BLaER1 (cell line): ENCODE results near the gene DNASE1L2.

Experiments used
- H3K27ac ChIP-seq: shearing (Covaris generic); formaldehyde crosslinking; 2 replicates; pipeline ENCODE4 v1.8.1; 2022
- H3K27me3 ChIP-seq: shearing (Covaris generic); formaldehyde crosslinking; 2 replicates; pipeline ENCODE4 v1.8.1; 2022
- H3K36me3 ChIP-seq: shearing (Covaris generic); formaldehyde crosslinking; 2 replicates; pipeline ENCODE4 v1.8.1; 2022
- H3K4me1 ChIP-seq: shearing (Covaris generic); formaldehyde crosslinking; 2 replicates; pipeline ENCODE4 v1.8.1; 2022
- H3K4me2 ChIP-seq: shearing (Covaris generic); formaldehyde crosslinking; 2 replicates; pipeline ENCODE4 v1.8.1; 2022
- H3K4me3 ChIP-seq: shearing (Covaris generic); formaldehyde crosslinking; 2 replicates; pipeline ENCODE4 v1.8.1; 2022
- H3K9ac ChIP-seq: shearing (Covaris generic); formaldehyde crosslinking; 2 replicates; pipeline ENCODE4 v1.8.1; 2022
- H3K9me3 ChIP-seq: shearing (Covaris generic); formaldehyde crosslinking; 2 replicates; pipeline ENCODE4 v1.8.1; 2022
- H4K20me1 ChIP-seq: shearing (Covaris generic); formaldehyde crosslinking; 2 replicates; pipeline ENCODE4 v1.8.1; 2022
- Cebpa-rat ChIP-seq: shearing (Covaris generic); IDR thresholded peaks from 2 replicates; pipeline ENCODE4 v1.8.1; 2022

The DNASE1L2 gene

DNA sequence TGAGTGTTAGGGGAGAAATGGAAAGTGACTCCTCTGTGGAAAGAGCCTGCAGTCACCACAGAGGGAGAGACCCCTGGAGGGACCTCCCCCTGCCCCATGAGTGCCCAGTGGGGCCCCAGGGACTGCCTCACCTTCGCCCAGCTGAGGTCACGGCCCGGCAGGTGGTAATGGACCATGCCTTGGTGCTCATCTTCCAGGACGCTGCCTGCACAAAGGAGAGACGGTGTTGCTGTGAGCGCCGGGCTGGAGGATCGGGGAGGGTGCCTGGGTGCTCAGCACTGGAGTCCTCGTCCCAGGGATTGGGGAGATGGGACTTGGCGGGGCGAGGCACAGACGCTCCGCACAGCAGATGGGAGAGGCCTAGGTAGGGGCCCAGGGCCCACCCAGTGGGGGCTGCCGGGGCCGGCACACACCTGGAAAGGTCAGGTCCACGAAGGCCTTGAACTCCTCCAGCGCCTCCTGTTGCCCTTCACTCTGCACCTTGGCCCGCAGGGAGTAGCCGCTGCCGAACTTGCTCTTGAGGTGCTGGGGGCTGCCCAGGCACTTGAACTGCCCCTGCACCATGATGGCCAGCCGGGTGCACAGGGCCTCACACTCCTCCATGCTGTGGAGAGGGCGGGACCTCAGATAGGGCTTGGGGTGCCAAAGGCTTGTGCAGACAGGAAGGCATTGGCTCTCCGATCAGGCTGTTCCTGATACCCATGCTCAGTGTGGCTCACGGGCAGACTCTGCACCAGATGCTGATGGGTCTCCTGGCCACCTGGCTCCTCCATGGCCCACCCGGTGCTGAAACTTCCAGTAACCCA lies 41.4 kb downstream of the DNASE1L2 start:
- H3K36me3 ChIP-seq, result peaks cover 24% of the 10 kb centered on the region; the same call in 1 of the 2 replicates
- peaks cover 8% of the 10 kb centered on the region for H3K4me1 ChIP-seq
- no peak for TF ChIP-seq Cebpa-rat
- H4K20me1 ChIP-seq, result no peaks in the 10 kb centered on the region
- H3K27me3 ChIP-seq, result no peaks in the 10 kb centered on the region
- H3K9me3 ChIP-seq, result no peaks in the 10 kb centered on the region
- no peak overlapping the region for H3K4me2 ChIP-seq
- no peak overlapping the region for H3K9ac ChIP-seq
- no peak overlapping the region for H3K27ac ChIP-seq
- no peak overlapping the region for H3K4me3 ChIP-seq

DNA sequence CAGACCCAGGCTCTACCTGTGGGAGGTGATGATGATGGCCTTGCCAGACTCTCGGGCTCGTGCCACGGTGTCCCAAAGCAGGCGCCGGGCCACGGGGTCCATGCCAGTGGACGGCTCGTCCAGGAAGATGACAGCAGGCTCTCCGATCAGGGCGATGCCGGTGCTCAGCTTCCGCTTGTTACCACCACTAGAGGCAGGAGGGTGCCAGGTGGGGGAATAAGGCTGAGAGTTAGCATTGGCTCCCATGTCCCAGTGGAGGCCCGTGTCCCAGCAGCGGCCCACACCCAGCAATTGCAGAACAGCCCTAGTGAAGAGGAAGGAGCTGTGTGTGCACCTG lies 42.0 kb downstream of the DNASE1L2 start:
- Histone ChIP-seq H3K9ac (no peak overlapping the region), H3K27ac (no peak overlapping the region), H3K4me3 (no peak overlapping the region), H3K36me3 (peaks cover 26% of the 10 kb centered on the region; the same call in 1 of the 2 replicates), H3K9me3 (no peaks in the 10 kb centered on the region), H3K4me2 (no peak overlapping the region), H3K4me1 (peaks cover 8% of the 10 kb centered on the region), H3K27me3 (no peaks in the 10 kb centered on the region), H4K20me1 (no peaks in the 10 kb centered on the region)
- TF ChIP-seq Cebpa-rat, result no peak

DNA sequence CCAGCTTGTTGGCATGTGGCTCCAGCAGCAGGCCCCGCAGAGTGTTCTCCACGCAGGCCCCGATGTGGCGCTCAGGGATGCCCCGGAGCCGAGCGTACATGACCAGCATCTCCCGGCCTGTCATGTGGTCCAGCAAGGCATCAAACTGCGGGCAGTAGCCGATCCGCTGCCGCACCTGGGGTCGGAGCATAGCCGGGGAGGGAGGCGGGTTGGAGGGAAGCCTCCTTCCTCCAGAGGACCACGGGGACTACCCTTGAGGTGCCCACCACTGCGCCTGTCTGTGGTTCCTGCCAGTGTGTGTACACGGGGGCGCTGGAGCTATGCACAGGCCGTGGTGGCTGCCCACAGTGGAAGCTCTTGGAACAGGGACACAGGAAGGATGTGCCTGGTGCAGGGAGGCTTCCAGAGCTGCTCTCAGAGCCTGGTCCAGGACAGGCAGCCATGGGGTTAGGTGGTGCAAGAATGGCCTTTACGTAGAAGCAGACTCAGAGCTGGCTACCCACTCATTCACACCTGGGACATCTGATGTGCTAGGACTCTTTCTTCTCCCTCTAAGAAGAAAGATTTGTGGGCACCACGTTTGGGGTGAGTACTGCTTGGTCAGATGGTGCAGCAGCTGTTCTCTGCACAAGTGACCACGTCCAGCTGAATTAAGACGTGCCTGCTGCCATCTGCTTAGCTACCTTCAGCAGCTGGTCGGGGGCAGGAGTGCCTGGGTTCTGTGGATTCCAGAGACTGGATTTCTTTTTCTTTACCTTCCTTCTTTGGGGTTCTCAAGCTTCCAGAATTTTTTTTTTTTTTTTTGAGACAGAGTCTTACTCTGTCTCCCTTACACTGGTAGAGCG lies 42.9 kb downstream of the DNASE1L2 start:
- H3K4me3 ChIP-seq, result no peak overlapping the region
- H3K27ac ChIP-seq, result no peak overlapping the region
- H3K36me3 ChIP-seq, result peaks cover 28% of the 10 kb centered on the region; the same call in 1 of the 2 replicates
- no peaks in the 10 kb centered on the region for H4K20me1 ChIP-seq
- no peak overlapping the region for H3K4me2 ChIP-seq
- TF ChIP-seq Cebpa-rat, result no peak
- H3K9ac ChIP-seq, result no peak overlapping the region
- no peaks in the 10 kb centered on the region for H3K9me3 ChIP-seq
- peaks cover 8% of the 10 kb centered on the region for H3K4me1 ChIP-seq
- no peaks in the 10 kb centered on the region for H3K27me3 ChIP-seq

DNA sequence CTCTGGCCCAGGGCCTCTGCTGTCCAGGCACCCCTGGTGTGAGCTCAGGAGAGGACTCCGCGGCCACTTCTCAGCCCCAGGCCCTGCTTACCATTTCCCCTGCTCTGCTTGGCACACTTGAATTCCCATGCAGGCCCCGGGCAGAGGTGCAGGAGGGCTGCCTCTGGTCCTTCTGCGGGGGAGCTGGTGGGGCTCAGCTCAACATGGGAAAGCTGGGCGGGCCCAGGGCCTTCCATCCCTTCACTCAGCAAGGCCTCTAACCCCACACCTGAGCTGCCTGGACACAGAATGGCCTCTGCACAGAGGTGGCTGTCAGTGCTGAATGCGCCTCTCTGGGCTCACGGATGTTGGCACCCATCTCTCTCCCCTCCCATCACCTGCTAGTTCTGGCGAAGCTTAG lies 44.2 kb downstream of the DNASE1L2 start:
- H3K36me3 ChIP-seq, result peaks cover 41% of the 10 kb centered on the region; the same call in 1 of the 2 replicates
- H3K4me2 ChIP-seq, result no peak overlapping the region
- H3K9ac ChIP-seq, result no peak overlapping the region
- no peaks in the 10 kb centered on the region for H3K9me3 ChIP-seq
- no peak overlapping the region for H3K27ac ChIP-seq
- TF ChIP-seq Cebpa-rat, result no peak
- H3K27me3 ChIP-seq, result no peaks in the 10 kb centered on the region
- peaks cover 8% of the 10 kb centered on the region for H3K4me1 ChIP-seq
- H4K20me1 ChIP-seq, result no peaks in the 10 kb centered on the region
- H3K4me3 ChIP-seq, result no peak overlapping the region

DNA sequence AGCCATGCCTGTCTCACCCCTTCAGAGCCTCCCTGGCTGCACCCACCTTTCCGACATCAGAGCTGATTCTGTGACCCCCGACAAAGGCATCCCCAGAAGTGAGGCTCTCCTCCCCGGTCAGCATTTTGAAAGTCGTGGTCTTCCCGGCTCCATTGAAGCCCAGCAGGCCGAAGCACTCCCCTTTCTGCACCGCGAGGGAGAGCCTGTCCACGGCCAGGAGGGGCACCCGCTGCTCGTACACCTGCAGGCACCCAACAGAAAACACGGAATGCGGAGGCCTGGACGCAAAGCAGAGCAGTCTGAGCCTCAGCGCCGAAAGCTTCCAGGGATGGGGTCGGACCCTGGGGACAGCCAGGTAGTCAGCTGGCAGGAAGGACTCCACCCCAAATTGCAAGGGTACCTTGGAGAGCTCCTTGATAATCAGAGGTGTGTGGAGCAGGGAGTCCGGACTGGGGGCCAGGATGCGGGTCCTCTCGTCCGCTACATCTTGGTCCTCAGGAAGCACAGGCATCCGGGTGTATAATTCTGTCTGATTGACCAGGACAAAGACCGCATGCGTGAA lies 44.8 kb downstream of the DNASE1L2 start:
- Histone ChIP-seq H3K9me3 (no peaks in the 10 kb centered on the region), H3K4me2 (no peak overlapping the region), H3K27me3 (no peaks in the 10 kb centered on the region), H3K9ac (no peak overlapping the region), H3K27ac (no peak overlapping the region), H4K20me1 (no peaks in the 10 kb centered on the region), H3K4me1 (peaks cover 4% of the 10 kb centered on the region), H3K36me3 (peaks cover 38% of the 10 kb centered on the region; the same call in 1 of the 2 replicates), H3K4me3 (no peak overlapping the region)
- TF ChIP-seq Cebpa-rat, result no peak

DNA sequence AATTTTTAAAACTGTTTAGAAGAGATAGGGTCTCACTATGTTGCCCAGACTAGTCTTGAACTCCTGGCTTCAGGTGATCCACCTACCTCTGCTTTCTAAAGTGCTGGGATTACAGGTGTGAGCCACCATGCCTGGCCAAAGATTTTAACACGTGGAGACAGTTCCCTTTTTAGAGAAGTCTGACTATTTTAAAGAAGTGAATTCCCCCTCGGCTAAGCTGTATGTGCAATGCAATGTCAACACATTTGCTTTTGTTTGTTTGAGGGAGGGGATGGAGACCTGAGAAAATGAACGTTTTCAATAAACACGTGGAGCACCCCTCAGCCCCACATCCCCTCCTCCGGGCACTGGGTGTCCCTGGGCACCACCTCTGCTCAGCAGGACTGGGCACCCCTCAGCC lies 46.0 kb downstream of the DNASE1L2 start:
- Histone ChIP-seq H3K9me3 (no peaks in the 10 kb centered on the region), H3K4me1 (no peaks in the 10 kb centered on the region), H3K27me3 (no peaks in the 10 kb centered on the region), H4K20me1 (no peaks in the 10 kb centered on the region), H3K27ac (no peak overlapping the region), H3K36me3 (peaks cover 34% of the 10 kb centered on the region; the same call in 1 of the 2 replicates), H3K4me2 (no peak overlapping the region), H3K9ac (no peak overlapping the region), H3K4me3 (no peak overlapping the region)
- no peak for TF ChIP-seq Cebpa-rat

DNA sequence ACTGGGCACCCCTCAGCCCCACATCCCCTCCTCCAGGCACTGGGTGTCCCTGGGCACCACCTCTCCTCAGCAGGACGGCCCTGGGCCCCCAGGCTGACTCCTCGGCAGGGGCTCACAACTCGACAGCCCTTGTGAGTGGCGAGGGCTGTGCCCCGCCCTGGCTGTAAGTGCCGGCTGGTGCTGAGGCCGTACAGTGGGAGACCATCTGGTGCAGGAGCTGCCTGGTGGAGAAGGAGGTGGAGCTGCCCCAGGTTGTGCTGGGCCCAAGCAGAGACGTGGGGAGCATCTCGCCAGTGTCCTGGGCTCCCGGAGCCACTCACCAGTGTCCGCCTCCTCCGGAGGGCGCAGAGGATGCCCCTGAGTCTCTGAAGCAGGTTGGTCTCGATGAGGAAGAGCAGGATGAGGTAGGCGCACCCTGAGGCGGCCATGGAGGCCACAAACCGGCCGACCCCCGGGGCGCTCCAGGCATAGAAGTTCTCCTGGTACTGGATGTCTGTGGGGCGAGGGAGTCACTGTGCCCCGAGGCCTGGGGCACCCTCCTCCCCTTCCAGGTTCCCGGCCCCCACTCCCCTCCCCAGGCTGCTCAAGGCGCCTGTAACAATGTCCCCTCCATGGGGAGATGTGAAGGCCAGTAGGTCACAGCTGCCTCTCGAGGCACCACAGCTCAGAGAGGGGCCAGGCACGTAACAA lies 46.8 kb downstream of the DNASE1L2 start:
- Histone ChIP-seq H3K4me1 (peaks cover under 1% of the 10 kb centered on the region), H3K27me3 (no peaks in the 10 kb centered on the region), H3K36me3 (peaks cover 27% of the 10 kb centered on the region; the same call in 1 of the 2 replicates), H4K20me1 (no peaks in the 10 kb centered on the region), H3K27ac (no peak overlapping the region), H3K9ac (no peak overlapping the region), H3K4me2 (no peak overlapping the region), H3K4me3 (no peak overlapping the region), H3K9me3 (no peaks in the 10 kb centered on the region)
- TF ChIP-seq Cebpa-rat, result no peak

DNA sequence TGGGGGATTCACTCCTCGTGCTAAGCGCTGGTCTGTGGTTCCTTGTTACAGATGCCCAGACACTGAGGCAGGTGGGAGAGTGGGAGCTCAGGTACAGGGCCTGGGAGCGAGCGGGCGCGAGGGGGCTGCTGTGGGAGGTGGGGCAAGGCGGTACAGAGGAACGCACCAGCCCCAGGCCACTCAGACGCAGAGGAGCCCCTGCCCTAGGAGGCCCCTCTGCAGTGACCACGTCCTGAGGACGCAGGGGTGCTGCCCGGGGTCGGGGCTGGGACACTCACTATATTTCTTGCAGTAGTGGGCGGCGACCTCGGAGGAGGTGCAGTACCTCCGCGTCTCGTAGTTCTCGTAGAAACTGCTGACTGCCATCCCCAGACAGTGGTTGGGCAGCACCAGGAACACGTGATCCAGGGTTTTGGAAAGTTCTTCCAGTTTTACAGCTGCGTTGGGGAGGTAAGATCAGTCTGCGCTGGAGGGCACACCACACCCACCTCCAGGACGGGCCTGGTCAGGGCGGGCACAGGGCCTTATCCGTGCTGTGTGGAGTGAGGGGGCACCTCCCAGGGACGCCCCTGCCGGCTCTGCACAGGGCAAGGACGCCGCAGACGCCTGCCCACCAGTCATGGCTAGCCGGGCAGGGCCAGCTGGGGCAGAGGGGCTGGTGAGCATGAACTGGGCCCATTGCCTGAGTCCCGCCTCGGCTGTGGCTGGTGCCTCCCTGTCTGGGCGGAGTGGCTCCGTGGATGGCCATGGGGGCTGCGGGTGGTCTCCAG lies 47.9 kb downstream of the DNASE1L2 start:
- no peaks in the 10 kb centered on the region for H3K27me3 ChIP-seq
- no peak for TF ChIP-seq Cebpa-rat
- no peak overlapping the region for H3K27ac ChIP-seq
- no peak overlapping the region for H3K4me3 ChIP-seq
- peaks cover 23% of the 10 kb centered on the region; the same call in 1 of the 2 replicates for H3K36me3 ChIP-seq
- no peak overlapping the region for H3K4me2 ChIP-seq
- no peaks in the 10 kb centered on the region for H3K9me3 ChIP-seq
- no peak overlapping the region for H3K9ac ChIP-seq
- peaks cover 12% of the 10 kb centered on the region for H3K4me1 ChIP-seq
- no peaks in the 10 kb centered on the region for H4K20me1 ChIP-seq
